BE2C (cell line): ENCODE data around the gene RFC5. TPM values are rescaled to one million over a fixed set of nuclear protein-coding genes. Genes with fewer than 3 reads are reported as not detected.

Experiments used
- DNase-seq: peaks from one replicate; pipeline ENCODE4 v3.0.0-alpha.2; 2020
- H3K27me3 ChIP-seq: fragments of 250-450 bp; sonication (Bioruptor Pico); 2 replicates; pipeline ENCODE4 v1.5.1; 2020; ENCODE audit warnings: mild to moderate bottlenecking
- H3K36me3 ChIP-seq: fragments of 250-450 bp; sonication (Bioruptor Pico); 2 replicates; pipeline ENCODE4 v1.5.1; 2020; ENCODE audit warnings: mild to moderate bottlenecking
- H3K4me1 ChIP-seq: fragments of 250-450 bp; sonication (Bioruptor Pico); 2 replicates; pipeline ENCODE4 v1.5.1; 2020
- H3K4me3 ChIP-seq: 2 replicates; pipeline ENCODE4 v1.5.1; 2011; ENCODE audit warnings: low read depth, low read length
- H3K9me3 ChIP-seq: fragments of 250-450 bp; sonication (Bioruptor Pico); 2 replicates; pipeline ENCODE4 v1.5.1; 2020
- polyA plus RNA-seq: library from polyadenylated mRNA; unstranded; fragments of >200 nt; gene quantifications from one replicate; pipeline ENCODE4 v1.2.1, GENCODE V29; 2012; ENCODE audit warnings: low read depth, missing spikeins; ENCODE audit not compliant: insufficient read length, insufficient read depth
- TF ChIP-seq, protein P1 (sequence below): IDR thresholded peaks from 2 replicates; pipeline ENCODE4 v1.5.1; 2012; ENCODE audit warnings: mild to moderate bottlenecking, low read depth, low read length

The RFC5 gene
- polyA plus RNA-seq = 13.0 TPM

GRCh38 chr12:118016424-118017264, at the start of gene RFC5:
RFC5 (plus strand) TSS chr12:118016703; CDS start chr12:118016828, 125 bp downstream.
- peaks cover 27% of the 10 kb centered on the region for H3K36me3 ChIP-seq
- H3K4me3 ChIP-seq = peak within 1 kb of the TSS; percentile 71

DNA sequence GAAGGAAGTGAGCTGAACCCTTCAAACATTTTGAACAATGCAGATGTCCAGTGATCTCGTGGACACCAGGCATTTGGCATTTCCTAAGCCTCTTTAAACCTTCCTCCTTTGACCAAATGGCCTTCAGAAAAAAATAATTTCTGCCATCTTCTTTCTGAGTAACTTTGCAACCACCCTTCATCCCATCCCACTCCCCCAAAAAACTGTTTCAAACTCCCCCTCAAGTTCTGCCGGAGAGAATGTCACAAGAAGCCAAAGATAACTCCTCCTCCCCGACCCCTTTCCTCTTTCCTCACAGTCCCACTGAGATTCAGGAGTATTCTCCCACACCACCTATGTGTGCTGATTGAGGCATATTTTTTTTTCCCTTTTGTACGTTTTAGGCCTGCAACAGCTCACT, 49.5 kb upstream of the RFC5 start:
- DNase-seq = no peak
- Histone ChIP-seq H3K9me3 (no peaks in the 10 kb centered on the region), H3K4me1 (no peaks in the 10 kb centered on the region), H3K36me3 (no peaks in the 10 kb centered on the region), H3K27me3 (peaks cover 46% of the 10 kb centered on the region), H3K4me3 (no peak overlapping the region)
- TF ChIP-seq, protein P1, sequence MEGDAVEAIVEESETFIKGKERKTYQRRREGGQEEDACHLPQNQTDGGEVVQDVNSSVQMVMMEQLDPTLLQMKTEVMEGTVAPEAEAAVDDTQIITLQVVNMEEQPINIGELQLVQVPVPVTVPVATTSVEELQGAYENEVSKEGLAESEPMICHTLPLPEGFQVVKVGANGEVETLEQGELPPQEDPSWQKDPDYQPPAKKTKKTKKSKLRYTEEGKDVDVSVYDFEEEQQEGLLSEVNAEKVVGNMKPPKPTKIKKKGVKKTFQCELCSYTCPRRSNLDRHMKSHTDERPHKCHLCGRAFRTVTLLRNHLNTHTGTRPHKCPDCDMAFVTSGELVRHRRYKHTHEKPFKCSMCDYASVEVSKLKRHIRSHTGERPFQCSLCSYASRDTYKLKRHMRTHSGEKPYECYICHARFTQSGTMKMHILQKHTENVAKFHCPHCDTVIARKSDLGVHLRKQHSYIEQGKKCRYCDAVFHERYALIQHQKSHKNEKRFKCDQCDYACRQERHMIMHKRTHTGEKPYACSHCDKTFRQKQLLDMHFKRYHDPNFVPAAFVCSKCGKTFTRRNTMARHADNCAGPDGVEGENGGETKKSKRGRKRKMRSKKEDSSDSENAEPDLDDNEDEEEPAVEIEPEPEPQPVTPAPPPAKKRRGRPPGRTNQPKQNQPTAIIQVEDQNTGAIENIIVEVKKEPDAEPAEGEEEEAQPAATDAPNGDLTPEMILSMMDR = no peak

More at GRCh38 chr12:118016424-118017264, at the start of gene RFC5:
- peak; percentile 99 for DNase-seq
- no peaks in the 10 kb centered on the region for H3K27me3 ChIP-seq
- TF ChIP-seq, protein P1 = no peak
- H3K9me3 ChIP-seq = no peaks in the 10 kb centered on the region
- H3K4me1 ChIP-seq = no peaks in the 10 kb centered on the region

GRCh38 chr12:117967512-117967911, 49.0 kb upstream of the RFC5 start:
- H3K4me1 ChIP-seq = no peaks in the 10 kb centered on the region
- H3K9me3 ChIP-seq = no peaks in the 10 kb centered on the region
- no peak for DNase-seq
- peaks cover 46% of the 10 kb centered on the region for H3K27me3 ChIP-seq
- H3K4me3 ChIP-seq = no peak overlapping the region
- H3K36me3 ChIP-seq = no peaks in the 10 kb centered on the region
- TF ChIP-seq, protein P1 = no peak

GRCh38 chr12:117968151-117968789, 48.2 kb upstream of the RFC5 start:
- Histone ChIP-seq H3K27me3 (peaks cover 46% of the 10 kb centered on the region), H3K4me3 (no peak overlapping the region), H3K9me3 (no peaks in the 10 kb centered on the region), H3K4me1 (no peaks in the 10 kb centered on the region), H3K36me3 (no peaks in the 10 kb centered on the region)
- TF ChIP-seq, protein P1 = no peak
- no peak for DNase-seq

DNA sequence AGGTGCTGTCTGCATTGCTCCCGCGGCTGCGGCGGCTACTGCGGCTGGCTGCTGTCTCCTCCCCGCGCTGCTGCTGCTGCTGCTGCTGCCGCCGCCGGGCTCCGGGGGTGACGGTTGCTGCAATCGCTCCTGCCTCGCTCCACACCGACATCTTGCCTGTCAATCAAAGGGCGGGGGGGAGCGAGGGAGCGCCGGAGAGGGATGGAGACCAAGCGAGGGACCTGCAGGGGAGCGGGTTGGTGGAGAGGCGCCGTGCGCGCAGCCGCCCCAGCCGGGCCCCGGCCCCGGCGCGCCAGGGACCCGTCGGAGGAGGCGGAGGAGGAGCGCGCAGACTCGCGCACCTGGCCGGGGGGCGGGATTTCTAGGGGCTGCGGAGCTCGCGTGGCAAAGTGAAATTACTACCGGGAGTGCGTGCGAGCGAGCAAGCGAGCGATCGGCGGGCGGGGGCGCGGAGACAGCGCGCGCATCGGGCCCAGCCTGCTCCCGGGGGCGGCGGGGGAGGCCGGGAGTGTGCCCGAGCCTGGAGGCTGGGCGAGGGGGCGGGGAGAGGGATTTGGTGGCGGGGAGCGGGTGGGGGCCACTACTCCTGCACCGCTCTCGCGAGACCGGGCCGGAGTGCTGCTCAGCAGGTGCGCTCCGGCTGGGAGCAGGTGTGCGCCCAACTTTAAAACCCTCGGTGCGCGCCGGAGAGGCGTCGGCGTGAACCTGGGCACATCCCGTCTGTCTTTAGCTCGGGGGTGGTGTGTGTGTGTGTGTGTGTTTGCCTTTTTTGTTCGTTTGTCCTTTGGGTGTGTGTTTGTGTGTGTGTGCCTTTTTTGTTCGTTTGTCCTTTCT, 47.5 kb upstream of the RFC5 start, which contains the start of gene KSR2:
TSS of gene KSR2 (minus strand) at position 165 of the 834 bp plus-strand sequence. CDS start 735 bp downstream, outside the sequence.
- peak; percentile 30 for DNase-seq
- H3K4me3 ChIP-seq = no peak within 1 kb of the TSS
- H3K4me1 ChIP-seq = no peaks in the 10 kb centered on the region
- no peaks in the 10 kb centered on the region for H3K9me3 ChIP-seq
- H3K36me3 ChIP-seq = no peaks in the 10 kb centered on the region
- peaks cover 45% of the 10 kb centered on the region for H3K27me3 ChIP-seq
- TF ChIP-seq, protein P1 = no peak
